ENCODE results near the gene BLACAT1.

DNA sequence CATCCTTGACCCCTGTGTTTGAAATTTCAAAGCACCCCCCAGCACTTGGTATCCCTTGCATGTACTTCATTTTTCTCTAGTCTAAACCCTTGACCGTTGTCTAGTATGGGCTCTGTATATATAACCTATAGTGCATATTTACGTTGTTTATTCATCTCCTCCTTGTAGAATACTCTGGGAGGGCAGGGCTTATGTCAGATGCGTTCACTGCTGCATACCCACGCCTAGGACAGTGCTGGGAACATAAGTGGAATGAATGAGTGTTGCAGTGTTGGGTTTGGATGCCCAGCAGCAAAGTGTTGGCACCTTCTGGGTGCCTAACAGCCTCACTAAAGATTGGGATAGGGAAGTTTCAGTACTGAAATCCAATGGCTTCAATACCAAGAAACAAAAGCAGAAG is 17.6 kb upstream of the BLACAT1 start:
- TF ChIP-seq, protein P1, sequence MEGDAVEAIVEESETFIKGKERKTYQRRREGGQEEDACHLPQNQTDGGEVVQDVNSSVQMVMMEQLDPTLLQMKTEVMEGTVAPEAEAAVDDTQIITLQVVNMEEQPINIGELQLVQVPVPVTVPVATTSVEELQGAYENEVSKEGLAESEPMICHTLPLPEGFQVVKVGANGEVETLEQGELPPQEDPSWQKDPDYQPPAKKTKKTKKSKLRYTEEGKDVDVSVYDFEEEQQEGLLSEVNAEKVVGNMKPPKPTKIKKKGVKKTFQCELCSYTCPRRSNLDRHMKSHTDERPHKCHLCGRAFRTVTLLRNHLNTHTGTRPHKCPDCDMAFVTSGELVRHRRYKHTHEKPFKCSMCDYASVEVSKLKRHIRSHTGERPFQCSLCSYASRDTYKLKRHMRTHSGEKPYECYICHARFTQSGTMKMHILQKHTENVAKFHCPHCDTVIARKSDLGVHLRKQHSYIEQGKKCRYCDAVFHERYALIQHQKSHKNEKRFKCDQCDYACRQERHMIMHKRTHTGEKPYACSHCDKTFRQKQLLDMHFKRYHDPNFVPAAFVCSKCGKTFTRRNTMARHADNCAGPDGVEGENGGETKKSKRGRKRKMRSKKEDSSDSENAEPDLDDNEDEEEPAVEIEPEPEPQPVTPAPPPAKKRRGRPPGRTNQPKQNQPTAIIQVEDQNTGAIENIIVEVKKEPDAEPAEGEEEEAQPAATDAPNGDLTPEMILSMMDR (IDR thresholded peaks at IDR 0.05): no peak
- no peak for TF ChIP-seq EZH2 (IDR thresholded peaks at IDR 0.05)
